Psoas muscle (tissue), 8 donors: ENCODE data around the gene NABP1. TPM values are rescaled to one million over a fixed set of nuclear protein-coding genes. Genes with fewer than 3 reads are reported as not detected.
A peak's percentile ranks its signal among the peaks of the same experiment; 100 is the strongest.

Source experiments
- ATAC-seq, 4 donors: fragments of 200-7000 bp; cut with Tn5 transposase; one replicate each; pipeline ENCODE4 v1.9.1; 2020; ENCODE audit warnings: moderate library complexity in 3 of 4, mild to moderate bottlenecking in 2 of 4
- DNase-seq, 2 donors: peaks; one replicate each; pipeline ENCODE4 v3.0.0-alpha.2; 2020
- H3K27ac ChIP-seq: fragments of 200-600 bp; one replicate; pipeline ENCODE4 v1.8.0; 2022
- H3K27me3 ChIP-seq, 3 donors: fragments of 200-600 bp in 1 of 3; one replicate each; pipeline versions ENCODE4 v1.6.1 to v1.8.0; 2013 to 2022; ENCODE audit warnings: low read length in 2 of 3, mild to moderate bottlenecking in 2 of 3, moderate library complexity in 1 of 3; ENCODE audit not compliant: insufficient read depth in 3 of 3
- H3K36me3 ChIP-seq, 2 donors: fragments of 200-600 bp in 1 of 2; one replicate each; pipeline versions ENCODE4 v1.6.1 to v1.8.0; 2013 to 2022; ENCODE audit warnings: low read depth in 1 of 2, mild to moderate bottlenecking in 1 of 2, moderate library complexity in 1 of 2; ENCODE audit not compliant: insufficient read depth in 1 of 2
- H3K4me1 ChIP-seq: fragments of 200-600 bp; one replicate; pipeline ENCODE4 v1.8.0; 2022
- H3K4me3 ChIP-seq: fragments of 200-600 bp; one replicate; pipeline ENCODE4 v1.8.0; 2022; ENCODE audit warnings: mild to moderate bottlenecking
- H3K9me3 ChIP-seq: fragments of 200-600 bp; one replicate; pipeline ENCODE4 v1.8.0; 2022
- CTCF ChIP-seq: fragments of 200-600 bp; IDR thresholded peaks from one replicate; pipeline ENCODE4 v1.8.0; 2022; ENCODE audit warnings: antibody characterized with exemption
- WGBS, 3 donors: extraction: QIAGEN DNeasy Blood & Tissue Kit; methylation state at CpG; one replicate each; pipeline versions ENCODE4 v1.1.6 to v1.1.7; 2013; 5-methylcytosine and 5-hydroxymethylcytosine counted together
- intact Hi-C, 2 donors: fragments of 100-400 bp; cut with DNase I; formaldehyde crosslinking; loops; one replicate each; pipeline versions ENCODE4 v1.11.0 to v1.14.2; 2022
- polyA plus RNA-seq, 3 donors: library from polyadenylated mRNA; stranded (reverse); fragments of 200-250 nt; gene quantifications; one replicate each; pipeline ENCODE4 v1.2.3, GENCODE V29; 2013
- total RNA-seq, 4 donors: library from RNA; stranded (reverse); fragmentation: NEBNext Ultra II Directional in 2 of 4; extraction: Animal tissue kit (Norgen Biotek cat#: 25700) in 2 of 4; gene quantifications; one replicate each; pipeline versions ENCODE4 v1.2.1 to v1.2.4, GENCODE V29; 2021 to 2023
- donor health status: healthy with polysubstance abuse.
- donor health status: DM: no; HTN: no; CAD: no; lungs with moderate emphysema.
- donor health status: Bipolar disorder and iron deficiency.
- donor health status: healthy.
- donor health status: DM: yes; HTN: yes; CAD: no.
- donor health status: DM: no; HTN: no; CAD: no.
- donor health status: DM: no; HTN: no; CAD: no.
- donor health status: DM: yes; HTN: yes; CAD: no.

Gene NABP1
- total and polyA plus RNA-seq, 7 donors = 4.0 to 41.6 (median 8.4) TPM

GRCh38 chr2:191686066-191686465 is 8.1 kb downstream of the NABP1 start:
- no peak overlapping the region for H3K27ac ChIP-seq
- 54 to 83% (median 70%) methylated on average over 2 of the region's 2 CpGs for WGBS, 3 donors
- no peak for TF ChIP-seq CTCF
- H3K4me1 ChIP-seq = peaks cover 9% of the 10 kb centered on the region
- peaks cover 15 to 77% of the 10 kb centered on the region in 2 donors for H3K36me3 ChIP-seq
- no peaks in the 10 kb centered on the region for H3K9me3 ChIP-seq
- DNase-seq = no peak
- intact Hi-C loops = no loop called here
- H3K27me3 ChIP-seq = no peaks in the 10 kb centered on the region
- ATAC-seq = no peak
- no peak overlapping the region for H3K4me3 ChIP-seq

GRCh38 chr2:191686729-191687128 is 8.8 kb downstream of the NABP1 start:
- Histone ChIP-seq H3K36me3 (peaks cover 15 to 74% of the 10 kb centered on the region in 2 donors), H3K27me3 (no peaks in the 10 kb centered on the region), H3K4me1 (peaks cover 3% of the 10 kb centered on the region), H3K4me3 (no peak overlapping the region), H3K9me3 (no peaks in the 10 kb centered on the region), H3K27ac (no peak overlapping the region)
- no peak for TF ChIP-seq CTCF
- DNase-seq = no peak
- intact Hi-C loops = no loop called here
- no peak for ATAC-seq
- WGBS, 3 donors = 84 to 100% (median 89%) methylated on average over 1 of the region's 1 CpG

GRCh38 chr2:191687867-191688266 is 9.9 kb downstream of the NABP1 start:
- TF ChIP-seq CTCF = no peak
- ATAC-seq (no peak), DNase-seq (no peak)
- Histone ChIP-seq H3K27me3 (no peaks in the 10 kb centered on the region), H3K4me3 (no peak overlapping the region), H3K4me1 (peaks cover 3% of the 10 kb centered on the region), H3K9me3 (no peaks in the 10 kb centered on the region), H3K27ac (no peak overlapping the region), H3K36me3 (peaks cover 6 to 63% of the 10 kb centered on the region in 2 donors)
- 89 to 96% (median 92%) methylated on average over 6 of the region's 6 CpGs for WGBS, 3 donors
- intact Hi-C loops = no loop called here

GRCh38 chr2:191688934-191689695 is 11.2 kb downstream of the NABP1 start:
- 84 to 91% (median 87%) methylated on average over 2 of the region's 2 CpGs for WGBS, 3 donors
- no peak for TF ChIP-seq CTCF
- H3K27ac ChIP-seq = no peak overlapping the region
- intact Hi-C loops = no loop called here
- peaks cover 2 to 50% of the 10 kb centered on the region in 2 donors for H3K36me3 ChIP-seq
- no peaks in the 10 kb centered on the region for H3K9me3 ChIP-seq
- no peak overlapping the region for H3K4me3 ChIP-seq
- peaks cover 3% of the 10 kb centered on the region for H3K4me1 ChIP-seq
- ATAC-seq (peak in 2 of 4 donors; percentile 19 to 36), DNase-seq (no peak)
- no peaks in the 10 kb centered on the region for H3K27me3 ChIP-seq
